ENCODE results near the gene ATP6V0A4. TPM values are rescaled to one million over a fixed set of nuclear protein-coding genes. Genes with fewer than 3 reads are reported as not detected.

The ATP6V0A4 gene
- polyA plus RNA-seq, 1 experiment, result not detected

- CTCF ChIA-PET, result no interaction called here
- no peak overlapping the region for H3K4me3 ChIP-seq (ENCODE audit: low read depth, low read length)
- H3K27me3 ChIP-seq (ENCODE audit: control insufficient read depth, insufficient read depth, low read length), result no peaks in the 10 kb centered on the region
- no peak overlapping the region for H3K27ac ChIP-seq (ENCODE audit: low read depth, low read length)
- TF ChIP-seq, protein P1, sequence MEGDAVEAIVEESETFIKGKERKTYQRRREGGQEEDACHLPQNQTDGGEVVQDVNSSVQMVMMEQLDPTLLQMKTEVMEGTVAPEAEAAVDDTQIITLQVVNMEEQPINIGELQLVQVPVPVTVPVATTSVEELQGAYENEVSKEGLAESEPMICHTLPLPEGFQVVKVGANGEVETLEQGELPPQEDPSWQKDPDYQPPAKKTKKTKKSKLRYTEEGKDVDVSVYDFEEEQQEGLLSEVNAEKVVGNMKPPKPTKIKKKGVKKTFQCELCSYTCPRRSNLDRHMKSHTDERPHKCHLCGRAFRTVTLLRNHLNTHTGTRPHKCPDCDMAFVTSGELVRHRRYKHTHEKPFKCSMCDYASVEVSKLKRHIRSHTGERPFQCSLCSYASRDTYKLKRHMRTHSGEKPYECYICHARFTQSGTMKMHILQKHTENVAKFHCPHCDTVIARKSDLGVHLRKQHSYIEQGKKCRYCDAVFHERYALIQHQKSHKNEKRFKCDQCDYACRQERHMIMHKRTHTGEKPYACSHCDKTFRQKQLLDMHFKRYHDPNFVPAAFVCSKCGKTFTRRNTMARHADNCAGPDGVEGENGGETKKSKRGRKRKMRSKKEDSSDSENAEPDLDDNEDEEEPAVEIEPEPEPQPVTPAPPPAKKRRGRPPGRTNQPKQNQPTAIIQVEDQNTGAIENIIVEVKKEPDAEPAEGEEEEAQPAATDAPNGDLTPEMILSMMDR (IDR thresholded peaks at IDR 0.05; ENCODE audit: low read depth, low read length), result no peak
- no peak for DNase-seq (ENCODE audit: low read depth, low spot score)
- H3K9me3 ChIP-seq (ENCODE audit: control insufficient read depth, insufficient read depth, low read length), result peaks cover 8% of the 10 kb centered on the region
- POLR2A ChIA-PET, result no interaction called here
These were observed 85.3 kb downstream of the ATP6V0A4 start for GRCh38 chr7:138712652-138713051.

- H3K27ac ChIP-seq (ENCODE audit: low read depth, low read length), result no peak overlapping the region
- H3K27me3 ChIP-seq (ENCODE audit: control insufficient read depth, insufficient read depth, low read length), result no peaks in the 10 kb centered on the region
- CTCF ChIA-PET, result interaction anchor here (1.2 kb wide), 1 partner anchor 28 kb away, joined by 6 read pairs; no protein-coding TSS in a partner anchor
- DNase-seq (ENCODE audit: low read depth, low spot score), result no peak
- H3K9me3 ChIP-seq (ENCODE audit: control insufficient read depth, insufficient read depth, low read length), result peaks cover 8% of the 10 kb centered on the region
- TF ChIP-seq, protein P1 (IDR thresholded peaks at IDR 0.05; ENCODE audit: low read depth, low read length), result no peak
- POLR2A ChIA-PET, result no interaction called here
- no peak overlapping the region for H3K4me3 ChIP-seq (ENCODE audit: low read depth, low read length)
These were observed 87.2 kb downstream of the ATP6V0A4 start for GRCh38 chr7:138710536-138711385.

DNA sequence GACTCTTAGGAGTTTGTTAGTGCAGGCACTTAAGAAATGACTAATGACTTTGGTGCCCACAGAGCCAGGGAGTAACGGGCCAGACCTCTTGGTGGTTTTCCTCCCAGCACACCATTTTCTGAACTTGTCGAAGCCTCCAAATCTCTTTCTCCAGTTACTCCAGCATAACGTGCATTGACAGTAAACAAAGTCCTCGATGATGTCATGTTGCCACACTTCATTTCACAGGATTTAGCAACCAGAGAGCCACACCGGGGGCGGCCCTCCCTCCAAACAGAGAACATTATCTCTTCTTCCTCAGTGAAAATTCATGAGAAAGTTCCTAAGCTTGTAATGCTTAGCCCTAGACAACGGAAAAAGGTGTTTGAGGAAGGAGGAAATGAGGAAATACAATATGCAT is 92.8 kb downstream of the ATP6V0A4 start:
- Histone ChIP-seq H3K9me3 (ENCODE audit: control insufficient read depth, insufficient read depth, low read length) (peaks cover 8% of the 10 kb centered on the region), H3K4me3 (ENCODE audit: low read depth, low read length) (no peak overlapping the region), H3K27me3 (ENCODE audit: control insufficient read depth, insufficient read depth, low read length) (no peaks in the 10 kb centered on the region), H3K27ac (ENCODE audit: low read depth, low read length) (no peak overlapping the region)
- CTCF ChIA-PET, result interaction anchor here (0.7 kb wide), 1 partner anchor 34 kb away, joined by 3 read pairs; no protein-coding TSS in a partner anchor
- POLR2A ChIA-PET, result no interaction called here
- TF ChIP-seq, protein P1 (IDR thresholded peaks at IDR 0.05; ENCODE audit: low read depth, low read length), result no peak
- no peak for DNase-seq (ENCODE audit: low read depth, low spot score)

DNA sequence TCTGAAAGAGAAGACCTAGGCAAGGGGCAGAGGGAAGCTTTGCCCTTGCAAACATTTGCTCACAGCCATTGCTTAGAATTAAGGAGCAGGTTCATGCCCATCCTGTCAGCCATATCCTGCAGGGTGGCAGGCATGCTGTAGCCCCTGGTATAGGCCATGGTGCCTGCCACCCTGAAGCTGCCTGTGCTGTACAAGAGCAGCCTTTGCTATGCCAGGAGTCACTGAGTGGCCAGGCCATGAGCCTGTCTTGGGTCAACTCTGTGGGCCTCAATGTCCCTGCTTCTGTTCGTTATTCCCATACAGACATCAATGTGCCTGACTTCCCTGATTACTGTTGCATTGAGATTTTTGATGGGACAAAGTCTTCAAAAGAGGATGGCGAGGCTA is 96.5 kb downstream of the ATP6V0A4 start:
- DNase-seq (ENCODE audit: low read depth, low spot score), result no peak
- POLR2A ChIA-PET, result no interaction called here
- H3K9me3 ChIP-seq (ENCODE audit: control insufficient read depth, insufficient read depth, low read length), result peaks cover 14% of the 10 kb centered on the region
- CTCF ChIA-PET, result no interaction called here
- no peak overlapping the region for H3K4me3 ChIP-seq (ENCODE audit: low read depth, low read length)
- H3K27ac ChIP-seq (ENCODE audit: low read depth, low read length), result no peak overlapping the region
- TF ChIP-seq, protein P1 (IDR thresholded peaks at IDR 0.05; ENCODE audit: low read depth, low read length), result no peak
- H3K27me3 ChIP-seq (ENCODE audit: control insufficient read depth, insufficient read depth, low read length), result no peaks in the 10 kb centered on the region

DNA sequence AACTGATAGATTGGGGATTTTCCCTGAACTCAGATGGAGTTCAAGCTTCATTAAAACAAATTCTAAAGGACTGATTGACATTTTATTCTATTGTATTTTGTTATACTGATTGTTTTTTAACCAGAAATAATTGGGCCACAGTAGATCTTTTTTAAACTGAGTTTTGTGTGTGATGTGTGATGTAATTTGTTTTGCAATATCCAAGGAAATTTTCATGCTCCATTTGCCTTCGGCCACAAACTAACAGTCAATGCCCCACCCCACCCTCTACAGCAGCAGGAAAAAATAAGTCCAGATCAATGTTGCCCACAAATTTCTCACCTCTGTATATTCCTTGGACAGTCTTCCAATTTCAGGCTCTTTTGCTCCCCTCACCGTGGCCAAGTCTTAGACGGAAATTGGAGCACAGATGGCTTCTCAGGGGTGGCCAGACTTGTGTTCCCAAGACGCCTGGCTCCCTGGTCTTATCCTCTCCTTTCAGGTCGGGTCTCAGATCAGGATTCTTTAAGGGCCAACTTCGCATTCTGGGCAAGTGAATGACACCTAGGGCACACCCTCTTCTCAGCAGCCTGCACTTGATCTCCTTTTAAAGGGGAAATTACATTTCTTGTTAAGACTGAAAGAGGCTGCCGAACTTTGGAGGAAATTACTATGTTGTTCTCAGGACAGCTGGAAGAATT is 97.0 kb downstream of the ATP6V0A4 start, which contains the start of gene SVOPL:
SVOPL (minus strand) TSS at position 506 of the 680 bp plus-strand sequence. CDS start 22,317 bp downstream, outside the sequence.
- Histone ChIP-seq H3K27me3 (ENCODE audit: control insufficient read depth, insufficient read depth, low read length) (no peaks in the 10 kb centered on the region), H3K9me3 (ENCODE audit: control insufficient read depth, insufficient read depth, low read length) (peaks cover 18% of the 10 kb centered on the region), H3K4me3 (ENCODE audit: low read depth, low read length) (no peak within 1 kb of the TSS), H3K27ac (ENCODE audit: low read depth, low read length) (no peak within 1 kb of the TSS)
- no peak for DNase-seq (ENCODE audit: low read depth, low spot score)
- POLR2A ChIA-PET, result no interaction called here
- TF ChIP-seq, protein P1 (IDR thresholded peaks at IDR 0.05; ENCODE audit: low read depth, low read length), result no peak
- CTCF ChIA-PET, result no interaction called here
